GM20000 (cell line): ENCODE measurements around the gene PRUNE2.

Source experiments
- DNase-seq: peaks from one replicate; pipeline ENCODE4 v3.0.0; 2012; ENCODE audit warnings: low spot score
- TF ChIP-seq, protein P1 (sequence below): IDR thresholded peaks from 2 replicates; pipeline ENCODE4 v1.5.1; 2012; ENCODE audit warnings: mild to moderate bottlenecking, control low read depth; ENCODE audit errors: extremely low read depth, missing control alignments

The PRUNE2 gene

DNA sequence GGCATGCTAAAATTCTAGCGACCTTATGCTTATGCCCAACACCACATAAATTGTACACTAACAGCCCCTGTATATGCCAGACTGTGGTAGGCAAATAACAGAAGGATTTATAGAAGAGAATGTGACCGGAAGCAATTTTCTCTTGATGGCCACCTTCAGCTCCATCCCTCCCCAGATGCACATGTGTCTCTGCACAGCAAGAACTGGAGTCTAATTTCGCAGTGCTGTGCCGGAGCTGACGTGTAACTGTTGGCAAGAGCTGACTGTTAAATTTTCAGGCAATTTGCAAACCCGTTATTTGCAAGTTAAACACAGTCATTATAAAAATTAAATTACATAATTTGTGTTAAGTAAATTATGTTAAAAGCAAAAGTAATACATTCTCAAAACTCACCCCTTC lies 93.3 kb downstream of the PRUNE2 start:
- TF ChIP-seq, protein P1, sequence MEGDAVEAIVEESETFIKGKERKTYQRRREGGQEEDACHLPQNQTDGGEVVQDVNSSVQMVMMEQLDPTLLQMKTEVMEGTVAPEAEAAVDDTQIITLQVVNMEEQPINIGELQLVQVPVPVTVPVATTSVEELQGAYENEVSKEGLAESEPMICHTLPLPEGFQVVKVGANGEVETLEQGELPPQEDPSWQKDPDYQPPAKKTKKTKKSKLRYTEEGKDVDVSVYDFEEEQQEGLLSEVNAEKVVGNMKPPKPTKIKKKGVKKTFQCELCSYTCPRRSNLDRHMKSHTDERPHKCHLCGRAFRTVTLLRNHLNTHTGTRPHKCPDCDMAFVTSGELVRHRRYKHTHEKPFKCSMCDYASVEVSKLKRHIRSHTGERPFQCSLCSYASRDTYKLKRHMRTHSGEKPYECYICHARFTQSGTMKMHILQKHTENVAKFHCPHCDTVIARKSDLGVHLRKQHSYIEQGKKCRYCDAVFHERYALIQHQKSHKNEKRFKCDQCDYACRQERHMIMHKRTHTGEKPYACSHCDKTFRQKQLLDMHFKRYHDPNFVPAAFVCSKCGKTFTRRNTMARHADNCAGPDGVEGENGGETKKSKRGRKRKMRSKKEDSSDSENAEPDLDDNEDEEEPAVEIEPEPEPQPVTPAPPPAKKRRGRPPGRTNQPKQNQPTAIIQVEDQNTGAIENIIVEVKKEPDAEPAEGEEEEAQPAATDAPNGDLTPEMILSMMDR = no peak
- no peak for DNase-seq

DNA sequence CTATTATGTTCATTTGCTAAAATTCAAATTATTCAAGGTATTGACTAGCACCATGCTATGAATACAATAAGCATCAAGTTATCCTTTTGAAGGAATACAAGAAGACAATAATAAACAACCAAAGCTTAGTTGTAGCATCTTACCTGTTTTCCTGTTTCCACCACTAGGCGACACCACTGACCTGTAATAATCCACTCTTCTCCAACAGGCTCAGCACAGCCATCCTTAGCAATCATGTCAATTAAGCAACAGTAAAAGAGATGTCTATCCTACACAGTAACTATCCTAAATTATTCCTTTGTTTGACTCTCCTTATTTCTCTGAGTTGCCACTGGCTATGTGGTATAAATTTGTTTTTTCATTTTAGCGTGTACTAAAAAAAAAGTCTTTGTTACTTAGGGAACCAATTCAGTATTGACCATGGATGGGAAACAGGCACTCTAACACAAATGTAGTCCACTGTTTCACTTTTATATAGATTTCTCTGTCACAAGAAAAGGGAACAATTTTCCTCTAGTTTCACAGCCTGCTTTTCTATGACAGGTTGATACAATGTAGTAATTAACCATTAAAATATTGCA lies 95.4 kb downstream of the PRUNE2 start:
- TF ChIP-seq, protein P1 = peak; percentile 47
- DNase-seq = peak; percentile 30

DNA sequence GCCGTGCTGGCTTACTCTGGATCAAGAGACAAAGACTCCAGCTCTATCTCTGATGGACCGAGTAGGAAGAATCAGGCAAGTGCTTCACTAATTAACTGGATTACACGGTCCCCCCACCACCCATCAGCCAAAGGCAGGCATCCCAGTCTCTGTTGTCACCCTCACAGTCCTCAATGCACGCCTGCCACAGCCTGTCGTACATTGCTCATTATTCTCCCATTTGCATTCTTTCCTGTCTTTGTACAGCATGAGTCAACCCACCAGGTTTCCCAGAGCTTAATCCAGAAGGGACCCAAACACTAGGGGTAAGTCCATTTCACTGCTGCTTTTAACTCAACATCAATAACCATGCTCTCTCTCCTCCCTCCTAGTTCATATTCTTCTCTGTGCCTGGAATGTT lies 97.3 kb downstream of the PRUNE2 start:
- no peak for DNase-seq
- TF ChIP-seq, protein P1 = no peak

DNA sequence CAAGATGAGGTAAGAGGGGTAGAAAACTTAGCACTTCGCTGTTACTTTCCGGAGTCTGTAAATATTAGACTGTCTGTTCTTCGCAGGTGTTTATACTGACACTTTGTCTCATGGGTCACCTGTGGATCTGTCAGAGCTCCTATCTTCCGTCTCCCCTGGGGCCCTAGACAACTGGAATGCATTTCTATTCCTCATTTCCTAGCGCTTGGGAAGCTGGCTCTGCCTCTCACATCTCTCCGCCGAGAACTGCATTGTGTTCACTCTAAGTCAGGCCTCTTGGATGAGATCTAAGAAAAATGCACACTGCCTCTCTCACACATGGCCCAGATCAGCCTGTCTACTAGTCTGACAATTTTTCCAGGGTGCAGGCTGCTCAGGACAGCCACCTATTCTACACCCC lies 102.2 kb downstream of the PRUNE2 start:
- DNase-seq = no peak
- TF ChIP-seq, protein P1 = no peak

DNA sequence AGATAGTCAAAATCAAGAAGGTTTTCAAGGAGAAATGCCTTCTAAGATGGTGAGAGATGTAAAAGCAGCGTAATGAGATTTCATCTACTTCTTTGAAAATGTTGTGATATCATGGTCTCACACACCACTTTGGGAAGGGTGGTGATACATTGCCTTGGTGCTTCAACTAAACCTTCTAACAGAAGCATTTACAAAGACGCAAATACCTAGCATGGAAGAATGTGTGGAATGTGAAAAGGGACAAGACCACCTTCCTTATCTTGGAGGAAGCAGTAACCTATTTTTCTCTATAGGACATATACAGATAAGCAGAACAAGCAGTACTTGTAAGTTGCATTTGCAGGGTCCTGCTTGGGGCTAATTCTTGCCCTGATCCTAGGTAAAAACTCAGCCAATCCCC lies 102.8 kb downstream of the PRUNE2 start:
- DNase-seq = no peak
- TF ChIP-seq, protein P1 = no peak

DNA sequence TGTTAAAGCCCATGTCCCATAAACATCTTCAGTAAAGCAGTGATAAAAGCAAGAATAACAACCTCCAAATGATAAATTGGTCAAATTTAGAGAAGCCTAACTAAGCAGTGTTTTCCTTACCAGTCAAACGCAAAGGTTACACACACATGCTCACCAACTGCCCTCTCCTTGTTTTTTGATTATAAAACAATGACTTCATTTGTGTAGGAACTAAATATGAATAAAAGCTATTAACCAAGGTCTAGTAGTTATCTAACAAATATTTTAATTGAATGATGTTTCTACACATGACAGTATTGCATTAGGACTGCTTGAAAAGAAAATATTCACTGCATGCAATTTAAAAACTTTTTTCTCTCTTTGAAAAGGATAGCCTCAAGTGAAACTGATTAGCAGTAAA lies 105.0 kb downstream of the PRUNE2 start:
- TF ChIP-seq, protein P1 = no peak

DNA sequence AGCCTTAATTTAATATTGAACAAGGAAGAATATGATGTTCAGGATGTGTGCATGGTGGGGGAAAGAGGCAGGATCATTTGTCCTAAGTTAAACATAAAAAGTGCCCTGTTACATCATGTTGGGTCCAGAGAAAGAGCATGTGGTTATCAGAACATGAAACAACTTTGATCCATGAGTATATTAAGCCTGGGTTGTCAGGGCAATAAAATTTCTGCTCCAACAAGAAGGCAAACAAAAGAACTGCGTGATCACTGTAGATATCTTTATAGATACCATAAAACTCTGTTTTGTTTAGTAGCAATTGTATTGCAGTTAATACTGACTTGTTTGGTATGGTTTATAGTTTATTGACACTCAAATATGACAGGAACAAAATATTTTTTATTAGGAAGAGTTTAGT lies 106.4 kb downstream of the PRUNE2 start:
- TF ChIP-seq, protein P1 = no peak
- DNase-seq = no peak

More for the DNA sequence above, 105.0 kb downstream of the PRUNE2 start:
- no peak for DNase-seq
